Stimulated activated CD4-positive, alpha-beta T cell treated with anti-CD3 and anti-CD28 coated beads, Interleukin-15, amount 100 ng/mL, for 48 hours (primary cell): ENCODE results near the gene RAG2.

Experiments
- DNase-seq, 2 donors: peaks; one replicate each; pipeline ENCODE4 v3.0.0-alpha.2; 2020; ENCODE audit warnings: low read depth in 2 of 2

RAG2 gene

DNA sequence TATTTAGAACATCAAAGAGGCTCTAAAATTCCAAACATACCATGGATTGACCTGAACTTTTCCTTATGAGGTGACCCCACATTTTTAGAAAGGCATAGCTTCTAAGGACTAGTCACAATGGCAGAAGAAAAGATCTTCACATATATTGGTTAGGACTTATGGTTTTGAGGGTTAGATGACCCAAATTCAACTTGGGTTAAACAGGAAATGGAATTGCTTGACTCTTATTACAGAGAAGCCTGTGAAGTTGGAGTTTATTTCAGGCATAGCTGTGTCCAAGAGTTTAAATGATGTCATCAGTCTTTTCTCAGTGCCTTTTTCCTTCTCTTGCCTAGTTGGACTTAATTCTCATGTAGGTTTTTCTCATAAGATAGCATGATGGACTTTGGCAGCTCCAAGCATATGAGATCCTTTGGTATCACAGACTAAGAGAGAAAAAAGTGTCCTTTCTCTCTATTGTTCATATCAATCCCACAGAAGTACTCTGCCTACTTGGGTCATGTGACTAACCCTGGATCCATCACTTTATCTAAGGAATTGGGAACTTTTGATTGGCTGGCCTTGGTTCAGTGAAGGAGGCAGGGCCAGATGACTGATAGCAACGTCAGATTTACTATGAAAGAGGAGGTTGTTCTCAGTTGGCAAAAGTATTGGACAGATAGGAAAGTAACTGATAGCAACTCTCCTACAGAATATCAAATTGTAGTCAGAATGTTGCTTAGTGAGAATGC, 47.5 kb downstream of the RAG2 start:
- DNase-seq, result no peak
